DMS79 treated with DMSO at 0.1 percent for 48 hours (cell line): ENCODE measurements around the gene CACNA1D.

Experiments used
- DNase-seq: peaks from one replicate; lab custom pipeline; 2025; lab: John Stamatoyannopoulos, UW

Gene CACNA1D

DNA sequence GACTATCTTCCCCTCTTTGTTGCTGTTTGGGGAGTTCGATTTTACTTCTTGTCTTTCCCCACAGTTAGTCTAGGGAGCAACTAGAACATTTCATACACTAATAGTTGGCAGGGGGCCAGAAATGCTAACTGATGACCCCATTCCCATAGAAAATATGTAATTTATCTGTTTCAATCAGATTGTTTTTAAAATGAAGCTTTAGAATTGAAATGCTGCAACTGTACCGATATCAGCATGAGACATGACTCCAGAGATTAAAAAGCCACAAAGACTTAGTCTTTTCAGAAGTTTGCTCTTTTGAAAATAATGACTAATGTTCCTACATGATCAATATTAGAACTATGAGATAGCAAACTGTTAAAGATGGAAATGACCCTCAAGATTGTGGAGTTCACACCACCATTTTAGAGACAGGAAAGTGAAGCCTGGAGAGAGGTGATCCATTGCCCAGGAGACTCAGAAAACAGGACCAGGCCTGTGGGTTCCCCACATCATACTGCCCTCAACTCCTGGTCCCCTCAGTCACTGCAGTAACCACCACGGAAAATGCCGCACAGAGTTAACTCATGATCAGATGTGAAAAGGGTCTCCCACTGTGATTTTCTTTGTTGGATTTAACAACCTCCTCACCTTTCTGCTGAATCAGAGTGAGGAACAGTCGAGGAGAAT is 221.5 kb downstream of the CACNA1D start:
- no peak for DNase-seq

- no peak for DNase-seq
These were observed 222.6 kb downstream of the CACNA1D start for GRCh38 chr3:53716998-53717397.

DNA sequence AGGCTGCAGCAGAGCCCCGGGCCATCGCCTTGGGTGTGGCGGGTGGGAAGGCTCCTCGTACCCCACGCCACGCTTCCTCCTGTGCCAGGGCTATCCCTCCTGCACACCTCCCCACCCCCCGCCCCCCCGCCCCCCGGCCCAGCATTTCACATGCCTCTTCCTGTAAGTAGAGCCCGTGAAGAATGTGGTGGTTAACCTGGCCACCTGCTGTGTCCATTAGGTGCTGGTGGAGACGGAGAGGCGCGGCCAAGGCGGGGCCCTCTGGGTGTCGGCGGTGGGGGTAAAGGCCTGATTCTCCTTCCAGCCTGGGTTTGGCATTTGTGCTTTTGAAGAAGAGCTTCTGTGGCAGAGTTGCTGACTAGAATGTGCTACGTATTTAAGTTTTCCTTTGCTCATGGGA is 224.1 kb downstream of the CACNA1D start:
- DNase-seq, result no peak

- no peak for DNase-seq
These were observed 225.4 kb downstream of the CACNA1D start for GRCh38 chr3:53719796-53720195.

DNA sequence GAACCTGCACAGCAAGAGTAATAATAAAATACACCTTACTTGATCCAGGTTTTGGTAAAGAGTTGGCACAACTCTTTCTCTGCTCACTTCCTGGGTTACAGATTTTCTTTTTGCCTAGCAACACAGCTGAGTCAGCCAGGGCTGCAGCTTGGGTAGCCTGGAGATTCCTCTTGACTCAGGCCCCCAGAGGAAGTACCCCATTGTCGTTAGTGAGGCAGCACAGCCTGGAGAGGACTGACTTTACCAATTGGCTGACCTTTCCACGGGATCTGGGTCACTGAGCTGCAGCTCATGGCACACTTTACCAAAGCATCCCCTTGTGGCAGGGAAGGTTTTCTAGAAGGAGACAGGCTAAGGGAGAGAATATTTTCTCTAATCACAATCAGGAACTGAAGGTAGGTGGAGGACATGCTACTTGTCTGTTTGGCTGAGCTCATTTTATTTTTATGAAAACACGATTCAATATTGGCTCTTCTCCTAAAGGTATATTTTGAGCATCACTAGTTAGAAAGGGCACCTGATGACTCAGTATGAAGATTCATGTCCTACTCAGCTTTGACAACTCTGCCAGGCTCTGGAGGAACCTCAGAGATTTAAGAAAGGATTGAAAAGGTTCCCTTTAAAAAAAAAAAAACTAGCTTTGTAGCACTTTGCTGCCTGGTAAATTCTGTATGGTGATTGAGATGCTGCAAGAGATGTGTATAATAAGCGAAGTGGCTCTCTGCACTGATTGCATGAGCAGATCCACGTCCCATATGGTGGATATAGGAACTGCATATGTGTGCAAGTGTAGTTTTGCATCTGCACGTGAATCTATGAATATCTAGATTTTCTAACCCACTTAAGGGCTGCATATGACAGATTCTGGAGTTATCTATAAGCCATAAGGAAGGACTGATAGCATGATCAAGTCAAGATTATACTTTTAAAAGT is 227.0 kb downstream of the CACNA1D start:
- no peak for DNase-seq

DNA sequence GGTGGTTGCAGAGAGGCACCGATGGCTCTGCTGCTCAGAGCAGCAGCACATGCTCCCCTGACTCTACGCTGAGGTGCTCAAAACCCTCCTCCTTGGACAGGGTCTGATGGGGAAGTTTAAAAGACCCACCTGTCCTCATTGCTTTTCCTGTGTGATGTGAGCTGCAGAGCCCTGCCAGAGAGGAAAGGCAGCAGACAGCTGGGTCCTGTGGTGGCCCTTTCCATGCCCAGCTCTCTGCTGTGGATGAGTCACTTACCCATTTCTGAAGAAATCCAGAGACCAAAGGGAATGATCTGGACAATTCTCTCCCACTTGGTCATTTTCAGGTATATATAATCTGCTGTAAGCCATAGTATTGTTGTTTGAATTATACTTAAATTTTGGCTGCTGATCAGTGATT is 230.2 kb downstream of the CACNA1D start:
- DNase-seq, result no peak

DNA sequence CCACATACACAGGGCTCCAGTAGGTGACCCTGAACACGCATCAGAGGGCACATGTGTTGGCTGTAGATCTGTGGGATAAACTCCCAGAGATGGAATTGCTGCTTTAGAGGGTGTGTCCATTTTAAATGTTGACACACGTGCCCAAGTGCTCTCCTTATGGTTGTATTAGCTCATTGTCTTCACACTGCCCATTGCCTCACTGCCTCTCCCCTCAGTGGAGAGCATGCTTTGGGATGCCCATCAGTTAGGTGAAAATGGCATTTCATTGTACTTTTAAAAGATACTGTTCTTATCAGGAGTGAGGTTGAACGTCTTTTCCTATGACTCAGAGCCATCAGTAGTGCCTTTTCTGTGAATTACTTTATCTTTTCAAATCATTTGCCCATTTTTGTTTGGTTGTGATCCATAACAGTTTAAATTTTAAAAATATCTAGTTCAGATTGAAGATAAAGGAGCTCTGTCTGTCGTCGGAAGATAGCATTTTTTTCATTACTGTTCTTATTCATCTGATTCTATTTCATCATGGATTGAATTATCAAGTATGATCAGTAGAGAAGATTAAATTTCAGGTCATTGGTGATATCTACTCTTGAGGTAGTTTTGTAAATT is 231.1 kb downstream of the CACNA1D start:
- no peak for DNase-seq

GRCh38 chr3:53726643-53727042 is 232.2 kb downstream of the CACNA1D start:
- no peak for DNase-seq

DNA sequence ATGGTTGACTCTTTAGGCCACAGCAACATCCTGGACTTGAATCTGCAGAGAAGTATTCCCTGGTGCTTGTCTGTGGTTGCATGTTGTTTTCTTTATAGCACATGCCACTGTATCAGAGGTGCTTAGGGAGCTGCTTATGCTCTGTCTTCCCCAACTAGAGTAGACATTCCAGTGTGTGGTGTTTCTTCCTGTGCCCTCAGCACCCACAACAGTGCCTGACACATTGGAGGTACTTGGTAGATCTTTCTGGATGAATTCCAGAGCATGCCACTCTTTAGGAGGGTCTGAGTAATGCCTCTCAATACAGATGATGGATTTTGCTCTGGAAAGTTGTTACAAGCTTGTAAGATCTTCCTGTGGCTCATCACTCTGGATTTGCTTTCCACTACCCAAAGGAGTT is 234.2 kb downstream of the CACNA1D start:
- no peak for DNase-seq

DNA sequence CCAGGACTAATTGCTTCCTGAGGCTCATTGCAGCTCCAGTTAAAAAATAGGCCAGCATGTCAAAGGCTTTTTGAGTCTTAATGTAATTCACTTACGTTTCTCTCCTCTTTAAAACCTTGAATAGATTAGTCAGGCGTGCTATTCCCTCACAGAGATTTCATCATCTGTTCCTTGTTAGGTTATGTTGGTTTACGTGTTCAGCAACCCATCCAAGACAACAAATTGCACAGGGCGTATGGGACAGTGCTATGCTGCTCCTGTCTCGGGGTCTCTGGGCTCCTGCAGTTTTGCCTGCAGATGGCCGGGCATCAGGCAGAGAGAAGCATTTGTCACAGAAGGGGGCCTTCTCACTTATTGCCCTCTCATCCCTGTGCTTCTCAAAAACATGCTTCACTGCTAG is 234.7 kb downstream of the CACNA1D start:
- no peak for DNase-seq

- DNase-seq, result no peak
These were observed 235.2 kb downstream of the CACNA1D start for GRCh38 chr3:53729618-53730017.

DNA sequence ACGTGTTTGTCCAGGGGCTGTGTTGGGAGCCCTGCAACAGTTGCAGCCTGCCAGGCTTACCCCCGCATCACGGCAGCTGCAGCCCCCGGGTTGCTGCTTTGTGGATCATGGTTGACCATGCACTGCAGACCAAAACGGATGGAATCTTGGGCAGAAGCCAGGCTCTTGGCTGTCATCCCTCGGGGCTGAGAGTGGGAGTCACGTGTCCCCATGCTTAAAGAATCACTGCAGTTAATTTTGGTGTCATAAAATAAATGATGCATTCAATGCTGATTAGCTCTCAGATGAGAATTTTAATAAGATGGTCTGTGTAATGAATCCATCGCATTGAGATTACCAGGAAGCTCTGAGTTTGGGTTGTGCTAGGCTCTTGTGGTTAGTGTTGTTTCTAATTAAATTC is 236.2 kb downstream of the CACNA1D start:
- peak; percentile 42 for DNase-seq

DNA sequence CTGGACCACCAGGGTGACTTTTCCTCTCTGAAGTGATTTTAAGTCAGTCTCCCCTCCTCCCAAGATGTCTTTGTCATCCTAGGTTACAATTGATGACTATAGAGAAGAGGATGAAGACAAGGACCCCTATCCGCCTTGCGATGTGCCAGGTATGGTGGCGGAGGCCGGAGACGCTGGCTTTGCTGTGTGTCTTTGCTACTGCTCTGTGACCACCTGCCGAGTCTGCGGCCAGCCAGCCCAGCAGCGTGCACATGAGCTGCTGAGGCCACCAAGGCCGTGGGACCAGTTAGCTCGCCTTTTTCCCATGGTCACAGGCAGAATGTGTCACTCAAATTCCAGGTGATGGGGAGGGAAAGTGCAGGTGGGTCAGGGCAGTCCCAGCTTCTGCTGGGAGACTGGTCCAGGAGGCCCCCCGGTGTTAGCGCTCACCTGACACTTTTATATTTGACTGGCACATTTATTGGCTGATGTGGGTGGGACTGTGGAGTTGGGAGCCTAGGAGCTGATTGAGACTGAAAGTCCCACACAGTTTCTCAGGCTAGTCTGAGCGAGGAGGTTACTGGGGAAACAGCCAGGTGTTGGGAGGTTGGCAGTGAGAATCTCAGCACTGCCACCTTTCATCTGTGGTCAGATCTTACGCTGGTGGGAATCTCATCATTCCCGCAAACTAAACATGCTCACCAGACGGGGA is 237.7 kb downstream of the CACNA1D start:
- no peak for DNase-seq

DNA sequence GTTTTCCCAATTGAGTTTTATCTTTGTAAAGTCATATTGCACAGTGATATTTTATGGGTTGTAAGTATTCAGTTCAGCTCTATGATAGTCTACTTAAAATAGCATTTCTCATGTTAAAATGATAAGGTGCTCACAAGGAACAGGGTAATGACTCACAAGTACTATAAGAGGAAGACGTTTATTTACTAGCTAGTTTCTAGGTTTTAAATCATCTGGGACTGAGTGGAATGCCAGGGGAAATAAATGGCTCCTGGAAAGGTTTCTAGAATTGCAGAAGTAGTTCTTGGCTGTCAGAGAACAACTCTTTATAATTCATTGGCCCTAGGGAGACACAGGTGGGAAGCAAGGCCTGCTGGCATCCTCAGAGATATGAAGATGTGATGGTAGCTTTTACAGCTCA is 239.0 kb downstream of the CACNA1D start:
- DNase-seq, result no peak

DNA sequence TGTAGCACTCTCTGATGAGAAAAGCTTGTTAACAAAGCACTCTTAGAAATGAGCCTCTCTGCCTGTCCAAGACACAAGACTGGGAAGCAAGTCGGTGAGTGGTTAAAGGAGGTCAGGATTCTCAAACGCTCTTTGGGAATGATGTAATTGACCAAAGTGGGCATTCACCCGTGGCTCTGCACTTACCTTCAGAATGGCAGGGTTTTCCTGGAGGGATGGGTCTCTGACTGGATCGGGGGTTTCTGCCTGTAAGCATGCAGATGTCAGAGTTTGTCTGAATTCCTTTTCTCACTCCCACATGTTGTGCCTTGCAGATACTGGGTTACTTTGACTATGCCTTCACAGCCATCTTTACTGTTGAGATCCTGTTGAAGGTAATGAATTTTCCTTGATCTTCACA is 245.6 kb downstream of the CACNA1D start:
- no peak for DNase-seq

- DNase-seq, result no peak
These were observed 246.5 kb downstream of the CACNA1D start for GRCh38 chr3:53740956-53741355.

- peak; percentile 74 for DNase-seq
These were observed 249.9 kb downstream of the CACNA1D start for GRCh38 chr3:53744351-53744750.

DNA sequence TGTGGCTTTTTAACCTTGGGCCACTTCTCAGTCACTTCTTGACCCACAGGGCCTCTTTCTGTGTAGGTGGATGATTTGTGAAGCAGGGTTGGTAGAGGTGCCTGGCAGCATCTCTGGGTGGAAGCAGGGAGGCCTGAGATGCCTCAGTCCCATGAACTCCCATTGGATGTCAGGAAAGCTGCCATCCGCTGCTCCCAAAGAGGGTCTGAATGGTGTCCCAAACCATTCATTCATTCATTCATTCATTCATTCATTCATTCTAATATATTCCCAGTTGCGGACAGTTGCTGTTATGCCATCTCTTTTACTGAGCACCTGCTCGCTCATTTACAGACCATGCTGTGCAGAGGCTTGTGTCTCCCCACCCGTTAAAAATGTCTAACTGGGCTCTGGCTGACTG is 253.1 kb downstream of the CACNA1D start:
- no peak for DNase-seq

GRCh38 chr3:53748512-53749271 is 254.3 kb downstream of the CACNA1D start:
- no peak for DNase-seq

DNA sequence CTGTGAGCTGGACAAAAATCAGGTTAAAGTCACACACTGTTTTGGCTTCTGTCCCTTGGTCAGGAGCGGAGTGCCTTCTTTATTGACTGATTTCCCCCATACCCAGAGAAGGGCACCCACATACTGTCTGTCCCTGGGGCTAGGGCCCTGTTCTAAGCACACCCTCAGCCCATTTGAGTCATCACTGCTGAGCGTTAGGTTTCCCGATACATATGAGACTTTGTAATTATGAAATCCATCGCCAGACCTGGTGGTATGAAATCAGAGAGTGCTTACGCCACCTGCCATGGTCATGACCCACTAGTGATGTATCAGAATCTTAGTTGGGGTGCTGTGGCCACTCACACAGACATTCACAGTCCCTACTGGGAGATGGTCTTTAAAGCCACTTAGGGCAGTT is 255.0 kb downstream of the CACNA1D start:
- no peak for DNase-seq
